ENCODE measurements around the gene FAM217B. TPM values are rescaled to one million over a fixed set of nuclear protein-coding genes. Genes with fewer than 3 reads are reported as not detected.

The FAM217B gene
- total and polyA plus RNA-seq, 2 donors (not counting 3 experiments of a cell fraction or from before 2014, with no cell fraction given) = 2.7 to 8.2 TPM

- POLR2A ChIA-PET = no interaction called here
- no peak overlapping the region for H3K4me2 ChIP-seq (ENCODE audit: insufficient read depth, low read length)
- H2AFZ ChIP-seq (ENCODE audit: low read depth, low read length) = no peak overlapping the region
- no peak overlapping the region for H3K27ac ChIP-seq (ENCODE audit: insufficient read depth, low read depth, low read length)
- no peak overlapping the region for H3K4me3 ChIP-seq (replicated peaks in 1 of 3; ENCODE audit: insufficient read depth in 1 of 3, low read depth in 1 of 3, low read length in 3 of 3)
- no peaks in the 10 kb centered on the region for H3K9me1 ChIP-seq (replicated peaks; ENCODE audit: control insufficient read depth, extremely low read depth, insufficient read depth, low read length)
- dilution Hi-C loops (cut with MboI; ENCODE audit: extremely low pct_ligation_motif_present, low sequenced_read_pairs) (no loop called here), intact Hi-C loops (cut with micrococcal nuclease) (loop anchor here (10.0 kb wide), 1 partner anchor 931 kb away; the partner anchor contains the start of gene TUBB1)
- no peaks in the 10 kb centered on the region for H4K20me1 ChIP-seq (replicated peaks; ENCODE audit: control insufficient read depth, extremely low read depth, insufficient read depth, low read length)
- FAIRE-seq (no peak), DNase-seq (ENCODE audit: low read depth, low spot score) (no peak)
- peaks cover 5 to 8% of the 10 kb centered on the region in 2 experiments for H3K36me3 ChIP-seq (ENCODE audit: control insufficient read depth in 2 of 2, extremely low read depth in 1 of 2, insufficient read depth in 2 of 2, low read length in 2 of 2)
- CTCF ChIA-PET = interaction anchor here (1.0 to 2.9 kb wide), 4 partner anchors 8 to 1950 kb away, joined by 3 to 14 read pairs (median 6); partner anchors contain the start of gene SYCP2
- no peaks in the 10 kb centered on the region for H3K9me3 ChIP-seq (replicated peaks; ENCODE audit: control insufficient read depth, insufficient read depth, low read length)
- BruUV-seq (replicated peaks) = no TSS peak
- H3K79me2 ChIP-seq (ENCODE audit: control insufficient read depth, insufficient read depth, low read length) = no peaks in the 10 kb centered on the region
- peaks cover 9% of the 10 kb centered on the region for H3K4me1 ChIP-seq (ENCODE audit: control insufficient read depth, extremely low read depth, insufficient read depth, low read length)
- H3K9ac ChIP-seq (replicated peaks; ENCODE audit: extremely low read depth, insufficient read depth, low read length) = no peak overlapping the region
- TF ChIP-seq JUN (IDR thresholded peaks at IDR 0.05; ENCODE audit: borderline replicate concordance, insufficient read depth, insufficient read length, low read depth) = no peak
- TF ChIP-seq MYC (IDR thresholded peaks at IDR 0.05; ENCODE audit: low read depth, low read length) = no peak
- no peak for TF ChIP-seq POLR2A (IDR thresholded peaks at IDR 0.05; ENCODE audit: low read depth, low read length)
- no peak for TF ChIP-seq EZH2 (IDR thresholded peaks at IDR 0.05; ENCODE audit: borderline replicate concordance, low read depth, low read length, severe bottlenecking)
- no peak for TF ChIP-seq FOS (IDR thresholded peaks at IDR 0.05; ENCODE audit: borderline replicate concordance, insufficient read depth, low read length)
- TF ChIP-seq POLR2AphosphoS5 (IDR thresholded peaks at IDR 0.05; ENCODE audit: insufficient read depth, low read depth, low read length) = no peak
- TF ChIP-seq MAX (IDR thresholded peaks at IDR 0.05; ENCODE audit: insufficient read depth, insufficient read length) = no peak
- no peak for TF ChIP-seq GATA2 (IDR thresholded peaks at IDR 0.05; ENCODE audit: insufficient read depth, insufficient read length, low read depth, low read length)
- TF ChIP-seq CTCF (IDR thresholded peaks at IDR 0.05; ENCODE audit: extremely low read depth in 1 of 2, insufficient read depth in 1 of 2, low read depth in 1 of 2, low read length in 2 of 2) = no peak
- H3K27me3 ChIP-seq (ENCODE audit: control insufficient read depth in 2 of 2, insufficient read depth in 2 of 2, low read length in 2 of 2) = no peaks in the 10 kb centered on the region
Observed at GRCh38 chr20:59945731-59946130, 5.5 kb downstream of the FAM217B start.

Data from endothelial cell of umbilical vein (primary cell).